Endothelial cell of umbilical vein (primary cell): ENCODE data around the gene TRPM3. TPM values are rescaled to one million over a fixed set of nuclear protein-coding genes. Genes with fewer than 3 reads are reported as not detected.

ENCODE experiments used
- BruUV-seq: library from RNA; stranded (reverse); fragments of 400-500 nt; replicated peaks from 2 replicates; lab custom pipeline; 2021; lab: Mats Ljungman, UMichigan
- CTCF ChIA-PET: fragments of 300-600, 350-600 bp; sonication (Branson Sonifier 250); formaldehyde crosslinking; loops from one replicate; lab custom pipeline; 2021; ENCODE audit warnings: antibody characterized with exemption, inconsistent platforms; lab: Charles Lee
- POLR2A ChIA-PET: fragments of 300-600, 350-600 bp; sonication (Branson Sonifier 250); formaldehyde crosslinking; loops from one replicate; lab custom pipeline; 2021; ENCODE audit warnings: antibody characterized with exemption, inconsistent platforms; lab: Charles Lee
- DNase-seq: peaks from one replicate; pipeline ENCODE4 v3.0.0-alpha.2; 2011; ENCODE audit warnings: low read depth, low spot score
- FAIRE-seq: peaks from 2 replicates; lab custom pipeline; 2011; peaks lifted over from hg19 to GRCh38; lab: Jason Lieb, UNC
- H2AFZ ChIP-seq: 2 replicates; pipeline ENCODE4 v1.6.0; 2012; ENCODE audit warnings: low read depth, low read length, control low read depth, inconsistent platforms
- H3K27ac ChIP-seq: 2 replicates; pipeline ENCODE4 v1.5.1; 2011; ENCODE audit warnings: low read depth, mild to moderate bottlenecking, control low read depth, low read length, moderate library complexity; ENCODE audit not compliant: insufficient read depth
- H3K27me3 ChIP-seq, 2 experiments: 2 replicates each; pipeline versions ENCODE4 v1.6.0 to v1.6.1; 2011; ENCODE audit warnings: low read length in 2 of 2, mixed read lengths in 1 of 2; ENCODE audit not compliant: control insufficient read depth in 2 of 2, insufficient read depth in 2 of 2
- H3K36me3 ChIP-seq, 2 experiments: 2 replicates in 1 of 2; 3 replicates in 1 of 2; pipeline ENCODE4 v1.5.1; 2011; ENCODE audit warnings: low read length in 2 of 2, mild to moderate bottlenecking in 1 of 2, moderate library complexity in 1 of 2; ENCODE audit not compliant: control insufficient read depth in 2 of 2, insufficient read depth in 2 of 2; ENCODE audit errors: extremely low read depth in 1 of 2
- H3K4me1 ChIP-seq: 3 replicates; pipeline ENCODE4 v1.5.1; 2011; ENCODE audit warnings: mild to moderate bottlenecking, low read length; ENCODE audit not compliant: control insufficient read depth, insufficient read depth; ENCODE audit errors: extremely low read depth
- H3K4me2 ChIP-seq: 2 replicates; pipeline ENCODE4 v1.6.1; 2011; ENCODE audit warnings: low read length, control low read depth, mixed read lengths; ENCODE audit not compliant: insufficient read depth
- H3K4me3 ChIP-seq, 3 experiments: fragments of 200-600 bp in 1 of 3; sonication (generic), shearing (Covaris generic) in 1 of 3; replicated peaks in 1 of 3; 2 replicates each; pipeline ENCODE4 v1.5.1; 2011 to 2016; ENCODE audit warnings: control low read depth in 3 of 3, low read length in 3 of 3, mild to moderate bottlenecking in 2 of 3, inconsistent platforms in 1 of 3, low read depth in 1 of 3, moderate library complexity in 1 of 3; ENCODE audit not compliant: insufficient read depth in 1 of 3
- H3K79me2 ChIP-seq: 2 replicates; pipeline ENCODE4 v1.6.0; 2012; ENCODE audit warnings: low read length, inconsistent platforms; ENCODE audit not compliant: control insufficient read depth, insufficient read depth
- H3K9ac ChIP-seq: replicated peaks from 2 replicates; pipeline ENCODE3; 2011; ENCODE audit warnings: low read length, control low read depth; ENCODE audit not compliant: insufficient read depth; ENCODE audit errors: extremely low read depth
- H3K9me1 ChIP-seq: replicated peaks from 3 replicates; pipeline ENCODE4 v1.6.0; 2011; ENCODE audit warnings: mild to moderate bottlenecking, low read length; ENCODE audit not compliant: control insufficient read depth, insufficient read depth; ENCODE audit errors: extremely low read depth
- H3K9me3 ChIP-seq: replicated peaks from 2 replicates; pipeline ENCODE4 v1.5.1; 2012; ENCODE audit warnings: low read length, inconsistent platforms; ENCODE audit not compliant: control insufficient read depth, insufficient read depth
- H4K20me1 ChIP-seq: replicated peaks from 2 replicates; pipeline ENCODE3; 2011; ENCODE audit warnings: mild to moderate bottlenecking, low read length; ENCODE audit not compliant: control insufficient read depth, insufficient read depth; ENCODE audit errors: extremely low read depth
- EZH2 ChIP-seq: IDR thresholded peaks from 2 replicates; pipeline ENCODE4 v1.6.1; 2012; ENCODE audit warnings: borderline replicate concordance, low read depth, mild to moderate bottlenecking, moderate library complexity, low read length, inconsistent platforms; ENCODE audit not compliant: severe bottlenecking
- FOS ChIP-seq: IDR thresholded peaks from 2 replicates; pipeline ENCODE4 v1.6.1; 2011; ENCODE audit warnings: mild to moderate bottlenecking, low read length, moderate library complexity, borderline replicate concordance; ENCODE audit not compliant: insufficient read depth
- GATA2 ChIP-seq: IDR thresholded peaks from 2 replicates; pipeline ENCODE4 v1.7.0; 2011; ENCODE audit warnings: low read depth, mild to moderate bottlenecking, moderate library complexity, mixed read lengths, low read length; ENCODE audit not compliant: insufficient read length, insufficient read depth
- JUN ChIP-seq: IDR thresholded peaks from 2 replicates; pipeline ENCODE4 v1.6.1; 2011; ENCODE audit warnings: borderline replicate concordance, low read depth; ENCODE audit not compliant: insufficient read length, insufficient read depth
- MYC ChIP-seq: IDR thresholded peaks from one replicate; pipeline ENCODE4 v1.6.1; 2011; ENCODE audit warnings: mild to moderate bottlenecking, low read depth, low read length
- POLR2A ChIP-seq: IDR thresholded peaks from 2 replicates; pipeline ENCODE4 v1.6.1; 2012; ENCODE audit warnings: low read depth, mild to moderate bottlenecking, control low read depth, low read length
- POLR2AphosphoS5 ChIP-seq: IDR thresholded peaks from 2 replicates; pipeline ENCODE4 v1.6.1; 2012; ENCODE audit warnings: low read depth, mild to moderate bottlenecking, control low read depth, low read length, moderate library complexity; ENCODE audit not compliant: insufficient read depth
- dilution Hi-C: fragments of 300-500 bp; cut with MboI; formaldehyde crosslinking; loops from one replicate; pipeline ENCODE4 v1.15.0; 2019; ENCODE audit warnings: low sequenced_read_pairs; ENCODE audit not compliant: extremely low pct_ligation_motif_present
- intact Hi-C: fragments of 100-400 bp; cut with micrococcal nuclease; formaldehyde crosslinking; loops from one replicate; pipeline ENCODE4 v1.10.0; 2022
- polyA plus RNA-seq, 4 experiments: library from polyadenylated mRNA; depleted of rRNA in 3 of 4; stranded (reverse) in 3 of 4; unstranded in 1 of 4; fragments of >200 nt; gene quantifications; 2 replicates each; pipeline versions ENCODE4 v1.2.1 to v1.2.3, GENCODE V29; 2011 to 2012; ENCODE audit warnings: missing spikeins in 1 of 4
- total RNA-seq: library from RNA; stranded (reverse); gene quantifications from 2 replicates; pipeline ENCODE4 v1.2.3, GENCODE V29; 2021
- TF ChIP-seq, protein P1 (sequence below), 2 donors: IDR thresholded peaks; 1 replicate in 1 of 2; 2 replicates in 1 of 2; pipeline ENCODE4 v1.5.1; 2011; ENCODE audit warnings: low read length in 2 of 2, mild to moderate bottlenecking in 2 of 2, moderate library complexity in 2 of 2, control low read depth in 1 of 2, inconsistent platforms in 1 of 2, low read depth in 1 of 2; ENCODE audit not compliant: insufficient read depth in 1 of 2; ENCODE audit errors: extremely low read depth in 1 of 2
- TF ChIP-seq, protein P2 (sequence below): IDR thresholded peaks from 2 replicates; pipeline ENCODE4 v1.6.1; 2011; ENCODE audit not compliant: insufficient read depth, insufficient read length

TRPM3 gene
- total and polyA plus RNA-seq, 2 donors (not counting 3 experiments of a cell fraction or from before 2014, with no cell fraction given), result 0.17 to 0.33 TPM

DNA sequence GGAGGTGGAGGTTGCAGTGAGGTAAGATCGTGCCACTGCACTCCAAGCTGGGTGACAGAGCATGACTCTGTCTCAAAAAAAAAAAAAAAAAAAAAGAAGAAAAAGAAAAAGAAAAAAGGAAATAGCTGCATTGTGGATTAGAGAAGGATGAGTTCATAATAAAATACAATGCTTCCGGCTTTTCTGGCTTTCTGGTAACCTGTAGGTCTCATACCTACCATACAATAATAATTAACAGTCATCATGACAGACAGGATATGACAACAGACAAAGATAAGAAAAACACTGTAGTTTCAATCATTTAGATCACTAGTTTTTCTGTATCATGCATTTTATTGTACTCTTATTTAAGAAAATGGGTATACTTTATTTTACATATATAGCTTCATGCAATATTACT is 40.7 kb upstream of the TRPM3 start:
- CTCF ChIA-PET, result interaction anchor here (0.6 to 1.4 kb wide), 2 partner anchors 12 to 133 kb away, joined by 3 to 4 read pairs; no protein-coding TSS in a partner anchor
- no peak for FAIRE-seq
- intact Hi-C loops, result no loop called here

More for the DNA sequence above, 40.7 kb upstream of the TRPM3 start:
- no peak for TF ChIP-seq JUN
- TF ChIP-seq, protein P1, sequence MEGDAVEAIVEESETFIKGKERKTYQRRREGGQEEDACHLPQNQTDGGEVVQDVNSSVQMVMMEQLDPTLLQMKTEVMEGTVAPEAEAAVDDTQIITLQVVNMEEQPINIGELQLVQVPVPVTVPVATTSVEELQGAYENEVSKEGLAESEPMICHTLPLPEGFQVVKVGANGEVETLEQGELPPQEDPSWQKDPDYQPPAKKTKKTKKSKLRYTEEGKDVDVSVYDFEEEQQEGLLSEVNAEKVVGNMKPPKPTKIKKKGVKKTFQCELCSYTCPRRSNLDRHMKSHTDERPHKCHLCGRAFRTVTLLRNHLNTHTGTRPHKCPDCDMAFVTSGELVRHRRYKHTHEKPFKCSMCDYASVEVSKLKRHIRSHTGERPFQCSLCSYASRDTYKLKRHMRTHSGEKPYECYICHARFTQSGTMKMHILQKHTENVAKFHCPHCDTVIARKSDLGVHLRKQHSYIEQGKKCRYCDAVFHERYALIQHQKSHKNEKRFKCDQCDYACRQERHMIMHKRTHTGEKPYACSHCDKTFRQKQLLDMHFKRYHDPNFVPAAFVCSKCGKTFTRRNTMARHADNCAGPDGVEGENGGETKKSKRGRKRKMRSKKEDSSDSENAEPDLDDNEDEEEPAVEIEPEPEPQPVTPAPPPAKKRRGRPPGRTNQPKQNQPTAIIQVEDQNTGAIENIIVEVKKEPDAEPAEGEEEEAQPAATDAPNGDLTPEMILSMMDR (IDR thresholded peaks at IDR 0.05; ENCODE audit: extremely low read depth in 1 of 2, insufficient read depth in 1 of 2, low read depth in 1 of 2, low read length in 2 of 2), result no peak
- no peak for TF ChIP-seq FOS
- TF ChIP-seq MYC, result no peak
- no peak for TF ChIP-seq POLR2A
- TF ChIP-seq EZH2, result no peak
- TF ChIP-seq POLR2AphosphoS5, result no peak
- TF ChIP-seq, protein P2, sequence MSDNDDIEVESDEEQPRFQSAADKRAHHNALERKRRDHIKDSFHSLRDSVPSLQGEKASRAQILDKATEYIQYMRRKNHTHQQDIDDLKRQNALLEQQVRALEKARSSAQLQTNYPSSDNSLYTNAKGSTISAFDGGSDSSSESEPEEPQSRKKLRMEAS, result no peak
- no peak for TF ChIP-seq GATA2
- Histone ChIP-seq H3K9me3 (no peaks in the 10 kb centered on the region), H2AFZ (no peak overlapping the region), H3K27me3 (peaks cover 0 to 3% of the 10 kb centered on the region in 2 experiments), H4K20me1 (no peaks in the 10 kb centered on the region), H3K4me3 (no peak overlapping the region), H3K27ac (no peak overlapping the region), H3K79me2 (no peaks in the 10 kb centered on the region), H3K4me2 (no peak overlapping the region), H3K4me1 (no peaks in the 10 kb centered on the region), H3K9ac (no peak overlapping the region), H3K9me1 (no peaks in the 10 kb centered on the region), H3K36me3 (no peaks in the 10 kb centered on the region)
- DNase-seq, result no peak
- dilution Hi-C loops, result no loop called here
- POLR2A ChIA-PET, result no interaction called here
- no TSS peak for BruUV-seq
